Stimulated activated naive CD4-positive, alpha-beta T cell treated with Interleukin-2 at 50 U/mL for 16 hours (primary cell): ENCODE measurements around the gene GRAMD1B.

Source experiments
- DNase-seq: peaks from one replicate; lab custom pipeline; 2025; lab: John Stamatoyannopoulos, UW

Gene GRAMD1B

GRCh38 chr11:123588117-123588863 is 158.2 kb downstream of the GRAMD1B start:
- DNase-seq, result no peak

- no peak for DNase-seq
Observed at GRCh38 chr11:123588864-123589262, 158.8 kb downstream of the GRAMD1B start.

DNA sequence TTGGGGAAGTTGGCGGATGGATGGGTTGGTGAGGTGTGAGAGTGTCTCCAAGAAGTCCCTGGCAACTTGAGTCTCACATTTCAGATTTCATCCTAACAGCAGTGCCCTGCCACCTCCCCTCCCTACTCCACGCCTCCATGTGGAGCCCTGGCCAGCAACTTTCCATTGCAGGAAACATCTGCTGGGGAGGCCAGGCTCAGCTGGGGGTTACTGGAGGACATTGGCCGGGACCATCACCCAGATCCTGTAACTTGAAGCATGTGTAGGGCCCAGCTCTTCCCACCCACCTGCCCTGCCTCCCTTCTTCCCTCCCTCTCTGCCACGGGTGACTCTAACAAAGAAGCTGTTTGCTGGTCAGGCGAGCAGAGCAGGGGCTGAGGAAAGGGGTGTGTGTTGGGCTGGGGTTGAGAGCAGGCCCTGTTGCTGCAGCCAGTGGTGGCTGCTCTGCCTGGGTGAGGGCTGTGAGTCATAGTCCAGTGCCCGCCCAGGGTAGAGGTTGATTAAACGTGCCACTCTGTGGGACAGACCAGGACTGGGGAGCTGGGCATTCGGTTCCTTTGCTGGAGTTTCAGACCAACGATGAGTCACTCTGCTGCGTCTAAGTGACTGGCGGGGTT is 160.3 kb downstream of the GRAMD1B start:
- DNase-seq, result no peak

DNA sequence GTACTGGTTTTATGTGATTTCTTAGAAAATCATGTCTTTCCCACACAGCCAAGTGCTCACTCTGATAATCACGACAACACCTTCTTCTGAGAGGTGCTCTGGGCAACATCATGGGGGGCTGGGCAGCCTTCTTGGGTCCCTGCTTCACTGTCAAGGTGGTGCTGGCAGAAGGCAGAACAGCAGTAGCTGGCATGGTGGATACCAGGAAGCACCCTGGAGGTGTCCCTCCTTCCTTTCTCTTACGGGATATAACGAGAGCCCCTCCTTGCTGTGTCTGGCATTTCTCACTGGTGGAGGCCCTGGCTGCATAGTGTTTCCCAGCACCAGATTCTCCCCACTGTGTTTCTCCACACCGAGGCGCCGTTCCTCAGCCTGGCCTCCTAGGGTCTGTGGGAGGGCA is 163.5 kb downstream of the GRAMD1B start:
- no peak for DNase-seq

- DNase-seq, result no peak
Observed at GRCh38 chr11:123594188-123594901, 164.3 kb downstream of the GRAMD1B start.

DNA sequence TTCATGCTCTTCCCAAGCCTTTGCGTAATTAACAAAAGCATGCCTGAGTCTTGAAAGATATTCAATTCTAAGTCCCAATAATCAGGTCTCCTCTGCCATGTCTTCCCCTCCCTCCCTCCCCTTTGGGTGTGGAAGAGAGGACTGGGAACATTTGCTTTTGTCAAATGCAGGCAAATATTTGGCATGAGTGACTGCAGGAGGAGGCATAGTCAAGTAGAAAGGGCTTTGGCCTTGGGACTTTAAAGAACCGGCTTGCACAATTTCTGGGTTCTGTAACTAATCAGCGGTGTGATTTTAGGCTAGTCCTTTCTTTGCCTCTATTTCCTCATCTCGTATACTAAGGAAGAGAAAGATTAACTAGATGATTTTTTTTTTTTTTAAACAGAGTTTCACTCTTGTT is 164.9 kb downstream of the GRAMD1B start:
- no peak for DNase-seq

DNA sequence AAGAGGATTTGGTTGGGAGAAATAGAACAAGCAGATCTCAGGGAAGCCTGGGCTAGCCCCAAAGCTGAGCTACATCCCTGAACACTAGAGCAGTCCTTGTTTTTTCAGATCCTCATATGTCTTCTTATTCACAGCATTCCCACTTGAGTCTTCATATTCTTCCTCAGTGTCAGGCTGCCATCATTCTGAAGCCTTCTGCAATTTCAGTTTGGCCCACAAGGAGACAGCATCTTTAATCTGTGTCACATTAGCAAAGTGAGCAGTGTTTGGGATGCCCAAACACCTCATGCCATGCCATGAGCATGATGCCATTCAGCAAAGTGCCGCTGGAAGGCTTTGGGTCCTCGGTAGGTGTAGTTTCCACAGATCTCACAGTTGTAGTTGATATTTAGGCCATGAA is 167.8 kb downstream of the GRAMD1B start:
- no peak for DNase-seq

DNA sequence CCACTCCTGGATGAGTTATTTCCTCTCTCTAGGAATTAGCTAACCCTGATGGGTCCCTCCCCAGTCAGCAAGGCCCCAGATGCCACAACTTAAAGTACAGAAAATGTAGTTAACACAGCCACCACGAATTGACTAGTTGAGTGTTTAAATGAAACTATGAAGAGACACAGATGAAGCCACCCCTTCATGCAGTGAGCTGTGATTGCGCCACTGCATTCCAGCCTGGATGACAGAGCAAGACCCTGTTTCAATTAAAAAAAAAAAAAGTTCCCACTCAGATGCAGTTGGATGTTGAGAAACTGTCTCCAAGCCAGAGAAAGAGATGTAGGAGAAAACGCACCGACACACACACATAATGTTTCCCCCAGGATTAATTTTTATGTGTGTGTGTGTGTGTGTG is 171.1 kb downstream of the GRAMD1B start:
- DNase-seq, result no peak

- DNase-seq, result no peak
Observed at GRCh38 chr11:123601743-123602142, 171.7 kb downstream of the GRAMD1B start.

GRCh38 chr11:123603666-123604065 is 173.6 kb downstream of the GRAMD1B start:
- no peak for DNase-seq

DNA sequence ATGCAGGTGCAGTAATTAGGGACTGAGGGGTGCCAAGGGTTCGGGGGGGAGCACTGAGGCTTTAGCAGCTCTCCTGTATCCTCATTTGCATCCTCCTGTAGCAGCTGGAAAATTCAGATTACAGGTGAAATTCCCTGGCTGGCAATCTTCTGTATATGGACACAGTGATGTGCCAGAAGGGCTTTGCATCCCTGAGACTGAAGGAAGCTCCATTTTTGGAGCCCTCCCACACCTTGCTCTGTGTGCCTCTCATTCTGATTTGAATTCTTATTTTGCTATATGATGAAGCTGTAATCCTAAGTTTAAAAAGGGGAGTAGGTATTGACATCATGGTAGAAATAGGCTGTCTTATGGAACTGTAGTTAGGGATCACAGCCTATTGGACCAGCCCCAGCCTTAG is 177.7 kb downstream of the GRAMD1B start:
- DNase-seq, result no peak

- no peak for DNase-seq
Observed at GRCh38 chr11:123608371-123608770, 178.3 kb downstream of the GRAMD1B start.

- DNase-seq, result no peak
Observed at GRCh38 chr11:123608945-123609344, 178.9 kb downstream of the GRAMD1B start.

DNA sequence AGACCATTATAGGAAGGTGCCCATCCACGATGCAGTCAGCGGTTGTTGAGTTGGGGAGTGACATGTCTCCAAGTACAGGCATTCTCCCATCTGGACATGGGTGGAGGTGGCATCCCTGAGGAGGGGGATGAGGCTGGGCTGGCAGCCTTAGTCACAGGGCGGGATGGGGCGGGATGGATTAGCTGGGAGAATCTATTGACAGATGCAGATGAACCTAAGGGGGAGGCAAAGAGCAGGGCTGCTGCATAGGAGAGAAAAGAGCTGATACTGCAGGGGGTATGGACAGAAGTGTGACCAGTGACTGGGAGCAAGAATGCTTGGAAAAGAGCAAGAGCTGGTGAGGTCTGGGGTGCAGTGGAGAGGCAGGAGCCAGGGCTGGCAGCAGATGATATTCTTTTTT is 181.6 kb downstream of the GRAMD1B start:
- no peak for DNase-seq

DNA sequence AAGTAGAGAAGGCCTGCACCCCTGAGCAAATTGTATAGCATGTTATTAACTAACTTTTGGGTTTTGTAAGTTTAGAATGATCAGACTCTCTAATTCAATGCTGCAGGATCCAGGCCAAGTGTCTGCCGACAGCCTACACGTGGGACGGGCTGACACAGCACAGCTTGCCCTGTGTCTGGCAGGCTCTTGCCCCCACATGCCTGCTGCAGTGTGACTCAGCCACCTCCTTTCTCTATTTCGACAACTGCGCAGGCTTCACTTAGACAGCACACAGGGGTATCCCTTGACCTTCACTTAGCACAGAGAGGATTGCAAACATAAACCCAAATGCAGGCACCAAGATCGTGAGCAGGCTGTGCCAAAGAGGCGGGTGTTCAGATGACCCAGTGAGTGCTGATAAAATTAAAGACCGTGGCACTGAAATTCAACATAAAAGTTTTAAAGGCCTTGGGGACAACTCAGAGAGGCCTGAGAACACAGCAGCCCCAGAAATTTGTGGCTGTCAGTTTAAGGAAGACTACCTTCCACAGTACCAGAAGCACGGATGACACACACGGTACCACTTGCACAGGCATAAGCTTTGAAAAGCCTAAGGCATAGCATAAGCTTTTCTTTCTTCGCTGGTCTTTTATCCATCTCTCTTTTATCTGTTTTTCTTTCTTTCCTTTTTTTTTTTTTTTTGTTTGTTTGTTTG is 186.6 kb downstream of the GRAMD1B start:
- no peak for DNase-seq

GRCh38 chr11:123622576-123622975 is 192.5 kb downstream of the GRAMD1B start:
- DNase-seq, result no peak

DNA sequence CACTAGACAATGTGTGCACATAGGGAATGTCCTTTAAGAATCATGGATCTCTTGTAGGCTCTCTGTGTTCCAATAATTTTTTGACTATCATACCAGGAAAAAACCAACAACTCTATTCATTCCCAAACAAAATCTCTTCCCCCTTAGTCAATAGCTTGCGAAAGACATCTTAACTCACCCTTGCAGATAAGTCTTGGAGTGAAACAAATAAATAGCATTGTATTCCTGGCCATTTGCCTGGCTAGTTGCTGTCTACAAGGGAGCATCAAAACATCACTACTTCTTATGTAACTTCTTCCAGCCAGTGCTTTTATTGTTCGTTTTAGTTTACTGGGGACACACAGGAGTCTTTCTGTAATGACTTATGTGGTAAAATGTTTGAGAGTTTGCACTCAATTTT is 194.9 kb downstream of the GRAMD1B start:
- DNase-seq, result no peak

- DNase-seq, result no peak
Observed at GRCh38 chr11:123628936-123629683, 199.0 kb downstream of the GRAMD1B start.

- no peak for DNase-seq
Observed at GRCh38 chr11:123630126-123630608, 200.1 kb downstream of the GRAMD1B start.

DNA sequence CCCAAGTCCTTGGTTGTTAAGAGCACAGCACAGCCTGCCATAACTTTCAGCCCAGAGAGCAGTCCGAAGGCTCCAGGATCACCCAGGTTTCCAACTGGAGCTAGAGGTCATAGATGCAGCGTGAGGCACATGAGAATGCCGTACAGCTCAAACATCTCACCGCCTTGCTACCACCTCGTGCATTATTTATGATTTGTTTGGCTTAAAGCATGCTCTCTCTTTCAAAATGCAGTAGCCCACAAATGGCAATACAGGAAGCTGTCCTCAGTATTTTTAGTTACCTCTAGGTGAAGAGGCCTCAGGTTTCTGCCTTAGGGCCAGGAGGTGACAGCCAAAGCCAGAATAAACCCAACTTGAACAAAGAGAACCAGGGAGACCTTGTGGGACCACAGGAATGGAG is 210.0 kb downstream of the GRAMD1B start:
- DNase-seq, result no peak

DNA sequence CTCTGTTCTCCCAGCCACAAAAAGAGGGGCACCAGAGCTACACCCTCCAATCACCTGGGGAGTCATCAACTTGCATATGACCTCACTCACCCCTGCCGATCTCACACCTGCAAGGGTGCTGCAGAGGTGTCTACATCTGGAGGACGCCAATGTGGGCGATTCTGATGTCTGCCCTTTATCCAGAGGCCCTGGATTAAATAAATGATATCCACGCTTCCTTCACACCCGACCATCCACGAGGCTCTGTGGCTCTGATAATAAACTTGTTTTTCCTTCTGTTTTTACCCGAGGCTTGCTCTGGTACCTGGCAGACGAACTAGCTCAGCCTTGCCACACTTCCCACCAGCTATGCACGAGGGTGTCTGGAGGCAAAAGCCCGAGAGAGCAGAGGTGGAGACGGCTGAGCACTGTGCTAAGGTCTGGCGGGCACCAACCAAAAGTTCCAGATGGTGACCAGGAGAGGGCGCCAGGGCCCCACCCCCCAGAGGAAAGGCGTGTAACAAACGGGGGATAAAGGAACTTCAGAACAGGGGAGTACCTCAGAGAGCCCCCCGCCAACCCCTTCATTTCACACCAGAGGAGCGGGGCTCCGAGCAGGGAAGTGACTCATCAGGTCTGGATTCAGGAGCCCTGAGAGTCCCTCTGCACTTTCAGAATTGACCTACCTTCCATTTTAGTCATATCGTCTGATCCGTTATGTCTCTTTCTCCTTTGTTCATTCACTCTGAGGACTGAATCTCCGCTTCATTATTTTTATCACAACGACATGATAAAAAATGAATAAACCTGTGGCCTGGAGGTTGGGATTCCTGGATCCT is 210.8 kb downstream of the GRAMD1B start:
- DNase-seq, result peak; percentile 18
